Measurements from ENCODE around the gene CLCN3.

DNA sequence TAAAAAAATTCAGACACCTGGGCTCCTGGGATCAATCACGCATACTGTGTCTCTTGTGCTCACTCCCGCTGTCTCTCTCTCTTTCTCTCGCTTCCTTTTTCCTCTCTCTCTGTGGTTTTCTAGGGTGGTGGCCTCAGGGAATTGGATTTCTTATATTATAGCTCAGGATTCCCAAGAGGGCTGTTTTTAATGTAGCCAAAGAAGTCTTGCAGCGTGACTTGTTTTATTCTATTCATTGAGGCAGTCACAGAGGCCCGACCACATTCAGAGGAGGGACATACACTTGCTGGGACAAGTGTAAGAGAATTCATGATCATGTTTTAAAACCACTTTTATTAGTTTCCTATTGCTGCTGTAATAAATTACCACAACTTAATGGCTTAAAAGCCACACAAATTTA is 78.0 kb downstream of the CLCN3 start:
- TF ChIP-seq SP1 (IDR thresholded peaks at IDR 0.05; ENCODE audit: low read depth, low read length) (no peak), BHLHE40 (IDR thresholded peaks at IDR 0.05; ENCODE audit: borderline replicate concordance in 1 of 2, low read depth in 2 of 2, low read length in 1 of 2) (no peak), EZH2 (IDR thresholded peaks at IDR 0.05; ENCODE audit: borderline replicate concordance, control insufficient read depth, low read depth, low read length) (no peak), NBN (IDR thresholded peaks at IDR 0.05) (no peak), EED (IDR thresholded peaks at IDR 0.05; ENCODE audit: low read depth) (no peak), E2F4 (IDR thresholded peaks at IDR 0.05; ENCODE audit: low read depth, low read length) (no peak), TCF12 (IDR thresholded peaks at IDR 0.05; ENCODE audit: low read depth, low read length) (no peak)
